Measurements from ENCODE around the gene SRP9.
"Not testable (repeated sequence)": the region's sequence is repeated elsewhere in the genome, so short reads cannot be mapped to it uniquely, and the experiment has no call there.

Gene SRP9

GRCh38 chr1:225757927-225758656 is 19.5 kb upstream of the SRP9 start:
- DNase-seq = no peak

- not testable (repeated sequence) for DNase-seq
These were observed 17.7 kb upstream of the SRP9 start for GRCh38 chr1:225759972-225760371.

DNA sequence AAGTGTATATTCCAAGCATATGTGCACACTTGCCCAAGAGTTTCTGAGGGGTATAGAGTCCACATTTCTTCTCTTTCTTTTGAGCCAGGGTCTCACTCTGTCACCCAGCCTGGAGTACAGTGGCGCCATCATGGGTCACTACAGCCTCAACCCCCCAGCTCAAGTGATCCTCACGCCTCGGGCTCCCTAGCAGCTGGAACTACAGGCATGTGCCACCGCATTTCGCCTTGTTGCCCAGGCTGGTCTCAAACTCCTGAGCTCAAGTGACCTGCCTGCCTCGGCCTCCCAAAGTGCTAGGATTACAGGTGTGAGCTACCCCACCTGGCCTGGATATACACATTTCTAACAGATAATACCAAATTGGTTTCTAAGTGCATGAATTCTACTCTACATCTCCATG is 17.1 kb upstream of the SRP9 start:
- no peak for DNase-seq

- not testable (repeated sequence) for DNase-seq
These were observed 16.2 kb upstream of the SRP9 start for GRCh38 chr1:225761395-225761794.

DNA sequence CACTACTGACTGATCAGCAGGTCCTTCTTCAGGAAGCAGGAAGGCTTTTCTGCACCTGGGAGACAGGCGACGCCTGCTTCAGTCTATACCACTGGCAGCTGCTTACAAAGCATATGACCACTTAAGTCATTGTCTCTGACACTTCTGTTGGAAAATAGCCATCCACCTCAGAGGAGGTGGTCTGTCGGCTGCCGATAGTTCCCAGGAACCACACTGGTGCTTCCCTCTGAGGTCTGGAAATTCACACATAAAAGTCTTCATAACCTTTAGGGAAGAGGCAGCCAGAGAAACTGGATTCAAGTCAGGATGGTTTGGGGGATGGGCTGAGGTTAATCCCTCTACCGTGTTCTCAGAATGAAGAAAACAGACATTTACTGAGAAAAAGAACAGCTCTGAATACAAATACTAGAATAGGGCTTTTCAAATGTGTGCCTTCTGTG is 15.6 kb upstream of the SRP9 start:
- DNase-seq = no peak

DNA sequence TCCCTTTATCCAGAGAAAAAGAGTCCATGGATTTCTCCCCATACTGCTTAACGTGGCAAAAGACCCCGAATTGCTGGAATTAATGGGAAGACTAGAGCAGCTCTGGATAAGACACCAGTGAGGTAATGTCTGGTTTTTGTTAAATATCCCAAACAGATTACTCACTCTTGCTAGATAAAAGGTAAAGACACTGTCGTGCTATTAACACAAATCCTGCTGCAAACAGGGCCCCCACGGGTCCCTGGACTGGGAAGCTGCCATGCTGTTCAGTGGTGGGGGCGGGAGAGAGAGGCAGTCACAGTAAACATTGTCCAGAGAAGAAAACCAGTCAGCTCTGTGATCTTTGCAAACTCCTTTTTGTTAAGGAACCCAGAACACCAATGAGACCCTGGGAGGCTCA is 15.2 kb upstream of the SRP9 start:
- DNase-seq = no peak

DNA sequence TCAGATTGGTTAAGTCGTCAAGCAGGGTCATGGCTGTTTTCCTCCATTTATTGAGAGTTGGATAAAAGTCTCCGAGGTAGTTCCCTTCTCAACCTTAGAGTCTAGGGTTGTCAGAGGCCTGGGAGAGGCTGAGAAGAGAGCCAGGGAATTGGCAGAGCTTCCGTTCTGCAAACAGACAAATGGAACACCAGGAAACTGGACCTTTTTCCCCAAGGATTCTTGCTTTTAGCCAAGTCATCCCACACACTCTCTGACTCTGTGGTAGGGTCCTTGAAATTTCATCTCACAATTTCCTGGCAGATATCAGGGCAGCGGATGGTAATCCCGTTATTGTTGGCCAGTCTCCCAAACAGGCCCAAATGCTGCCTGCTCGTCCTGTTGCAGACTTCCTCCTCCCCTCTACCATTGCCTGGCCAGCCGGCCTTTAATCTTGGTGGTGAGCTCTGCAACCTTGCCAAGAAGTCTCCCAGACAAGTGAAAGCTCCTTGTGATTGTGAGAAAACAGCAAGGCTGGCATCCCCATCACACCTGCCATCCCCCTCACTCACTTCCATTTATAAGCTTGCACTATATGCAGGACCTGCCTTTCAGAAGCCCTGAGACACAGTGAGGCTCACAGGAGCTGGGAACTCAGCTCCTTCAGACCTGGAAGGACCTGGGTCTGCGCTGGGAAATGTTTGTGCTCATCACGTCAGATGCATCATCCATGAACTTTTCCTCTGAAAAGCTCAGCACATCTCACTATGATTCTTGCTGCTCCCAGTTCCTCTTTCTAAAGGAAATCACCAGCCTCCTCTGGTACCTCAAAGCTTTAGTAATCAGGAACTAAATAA is 13.7 kb upstream of the SRP9 start:
- DNase-seq = no peak

- no peak for DNase-seq
These were observed 11.5 kb upstream of the SRP9 start for GRCh38 chr1:225765982-225766674.

- no peak for DNase-seq
These were observed 10.5 kb upstream of the SRP9 start for GRCh38 chr1:225766967-225767633.

DNA sequence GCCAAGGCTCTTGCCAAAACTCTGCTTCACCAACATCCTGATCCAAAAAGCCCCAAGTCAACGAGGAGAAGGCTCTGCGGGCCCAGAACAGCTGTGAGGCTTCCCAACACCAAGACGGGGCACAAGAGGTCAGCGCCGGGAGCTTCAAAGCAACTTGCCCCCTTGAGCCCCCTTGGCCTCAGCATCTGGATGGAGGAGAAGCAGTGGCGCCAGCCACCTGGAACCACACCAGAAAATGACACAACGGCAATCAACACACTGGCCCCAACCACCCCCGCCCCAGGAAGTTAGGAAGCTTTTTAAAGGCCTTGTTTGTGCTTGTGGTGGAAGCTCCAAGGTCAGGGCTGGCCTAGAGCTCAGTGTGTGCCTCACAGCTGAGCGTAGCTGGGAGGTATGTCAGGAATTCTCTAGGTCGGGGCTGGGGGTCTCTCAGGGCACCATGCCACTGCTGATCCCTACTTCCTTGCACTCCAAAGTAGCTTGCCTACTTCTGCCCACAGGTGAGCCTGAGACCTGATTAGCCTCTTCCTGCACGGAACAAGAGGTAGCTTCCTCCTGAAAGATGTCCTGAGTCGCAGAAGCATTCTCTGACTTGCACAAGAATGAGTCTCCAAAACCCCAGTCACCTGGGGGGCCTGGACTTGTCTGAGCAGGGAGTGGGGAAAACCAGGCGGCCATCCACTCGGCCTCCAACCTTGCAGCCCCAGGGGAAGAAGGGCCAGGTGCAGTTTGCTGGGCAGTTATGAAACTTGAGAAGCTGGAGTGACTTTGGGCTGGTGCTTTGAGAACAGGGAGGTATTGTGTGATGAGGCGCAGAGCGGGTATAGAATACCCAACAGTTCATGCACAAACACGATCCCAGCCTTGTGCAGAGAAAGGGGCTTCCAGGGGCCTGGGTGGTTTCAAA is 9.7 kb upstream of the SRP9 start:
- DNase-seq = no peak

DNA sequence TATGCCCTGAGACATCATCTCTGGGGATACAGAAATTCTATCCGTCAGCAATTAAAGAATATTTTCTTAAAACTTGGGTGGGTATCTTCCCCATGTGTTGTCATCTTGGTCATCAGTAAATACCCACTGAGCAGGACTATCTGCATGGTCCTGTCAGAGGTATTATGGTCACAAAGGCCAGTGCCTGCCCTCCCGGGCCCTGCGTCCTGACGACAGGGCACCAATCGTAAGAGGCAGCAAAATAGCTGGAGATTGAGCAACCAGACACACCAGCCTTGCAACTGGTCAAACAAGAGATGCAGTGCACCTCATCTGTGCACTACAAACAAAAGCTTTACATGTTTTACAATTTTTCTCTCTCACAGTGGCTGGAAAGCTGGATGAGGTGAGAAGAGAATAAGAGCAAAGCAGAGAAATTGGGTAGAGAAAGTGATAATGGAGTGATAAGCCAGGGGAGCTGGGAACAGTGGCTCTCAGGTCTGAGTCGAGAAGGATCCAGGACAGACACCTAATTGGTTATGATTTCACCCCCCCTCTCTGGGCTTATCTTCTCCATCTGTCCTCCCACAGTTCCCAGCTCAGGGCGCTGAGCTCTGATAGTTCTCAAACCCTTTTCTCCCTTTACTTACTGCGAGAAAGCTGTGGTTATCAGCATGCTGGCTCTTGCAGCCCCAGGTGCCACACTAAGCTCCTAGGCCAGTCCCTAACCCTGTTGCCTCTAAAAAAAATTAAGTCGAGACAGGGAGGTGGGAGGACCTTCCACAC is 8.8 kb upstream of the SRP9 start:
- DNase-seq = no peak

- DNase-seq = no peak
These were observed 7.9 kb upstream of the SRP9 start for GRCh38 chr1:225769687-225770086.

DNA sequence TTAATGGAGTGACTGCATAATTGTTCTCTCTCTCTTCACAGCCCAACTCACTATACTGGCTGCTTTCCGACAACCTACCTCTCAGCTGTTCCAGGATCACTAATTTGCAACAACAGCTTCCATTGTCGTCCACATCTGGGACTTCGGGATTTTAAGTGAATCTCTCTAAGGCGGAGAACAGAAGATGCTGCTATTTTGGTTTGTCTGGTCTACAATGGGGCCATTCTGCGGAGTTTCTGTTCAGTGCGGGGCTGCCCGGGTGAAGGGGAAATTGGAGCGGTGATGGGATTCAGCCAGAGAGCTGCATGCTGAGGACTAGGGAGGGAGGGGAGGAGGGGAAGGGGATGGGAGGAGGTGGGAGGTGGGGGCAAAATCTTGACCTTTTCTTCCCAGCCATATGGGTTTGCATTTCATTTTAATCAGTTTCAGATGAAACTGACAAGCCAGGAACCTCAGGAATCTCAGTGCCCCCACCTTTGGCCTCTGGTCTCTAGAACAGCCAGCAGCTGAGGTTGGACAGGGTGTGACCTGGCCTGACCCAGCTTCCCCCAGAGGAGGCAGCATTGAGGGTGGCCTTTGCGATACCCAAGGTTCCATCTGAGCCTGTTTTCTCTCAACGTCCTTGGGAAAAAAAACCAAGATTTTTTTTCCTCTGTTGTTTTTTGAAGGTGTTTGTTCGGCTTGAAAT is 6.9 kb upstream of the SRP9 start:
- no peak for DNase-seq

DNA sequence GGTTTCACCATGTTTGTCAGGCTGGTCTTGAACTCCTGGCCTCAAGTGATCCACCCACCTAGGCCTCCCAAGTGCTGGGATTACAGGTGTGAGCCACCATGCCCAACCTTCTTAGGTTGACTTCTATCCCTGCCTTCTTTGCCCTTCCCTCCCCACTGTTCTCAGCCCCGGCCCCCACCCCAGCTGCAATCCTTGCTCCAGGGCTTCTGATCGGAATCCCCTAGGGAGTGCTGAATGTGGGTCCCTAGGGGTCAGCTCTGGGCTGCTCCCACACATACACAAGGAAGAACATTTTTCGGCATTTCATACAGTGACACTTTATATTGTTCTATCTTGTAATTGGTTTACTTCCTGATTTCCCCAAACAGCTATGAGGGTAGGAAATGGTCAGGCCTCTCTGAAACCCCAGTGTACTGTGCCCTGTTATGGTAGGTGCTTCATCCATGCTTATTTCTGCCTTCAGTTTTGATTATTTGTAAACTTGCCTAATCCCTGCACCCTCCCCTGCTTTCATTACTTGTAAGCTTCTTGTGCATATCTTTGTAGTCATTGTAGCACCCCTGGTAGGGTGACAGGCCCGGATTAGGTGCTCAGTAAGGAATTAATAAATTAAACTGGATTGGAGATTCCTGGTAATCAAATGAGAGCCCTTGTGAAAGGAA is 5.8 kb upstream of the SRP9 start:
- no peak for DNase-seq

GRCh38 chr1:225772323-225772768 is 5.3 kb upstream of the SRP9 start:
- no peak for DNase-seq

GRCh38 chr1:225772848-225773247 is 4.8 kb upstream of the SRP9 start:
- DNase-seq = no peak

- DNase-seq = no peak
These were observed 3.1 kb upstream of the SRP9 start for GRCh38 chr1:225774281-225775147.

GRCh38 chr1:225776294-225776693 is 1.3 kb upstream of the SRP9 start:
- no peak for DNase-seq

DNA sequence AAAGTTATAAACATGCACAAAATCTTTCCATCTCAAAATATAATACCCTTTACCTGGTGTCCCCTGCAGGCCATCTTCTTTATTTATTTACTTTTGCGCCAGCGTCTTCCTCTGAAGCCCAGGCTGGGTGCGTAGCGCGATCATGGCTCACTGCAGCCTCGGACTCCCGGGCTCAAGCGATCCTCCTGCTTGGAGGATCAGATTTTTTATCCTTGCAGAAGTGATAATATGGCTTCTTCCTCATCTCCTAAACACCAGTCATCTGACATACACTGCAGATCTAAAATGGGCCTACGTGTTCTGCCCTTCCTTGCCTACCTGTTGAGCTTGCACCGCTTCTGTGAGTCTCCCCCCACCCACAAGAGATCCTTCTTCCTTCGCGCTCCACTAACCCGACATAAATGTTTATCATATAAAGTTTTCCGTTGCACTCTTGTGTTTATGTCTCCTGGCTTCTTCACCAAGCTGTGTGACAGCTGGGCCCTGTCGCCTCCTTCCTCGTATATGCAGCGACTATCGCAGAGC is 506 bp upstream of the SRP9 start:
- DNase-seq = no peak
